MCF 10A (cell line): ENCODE measurements around the gene DNAJC16. TPM values are rescaled to one million over a fixed set of nuclear protein-coding genes. Genes with fewer than 3 reads are reported as not detected.

ENCODE experiments used
- BruUV-seq: library from RNA; stranded (reverse); fragments of 400-500 nt; replicated peaks from 2 replicates; lab custom pipeline; 2021; lab: Mats Ljungman, UMichigan
- CTCF ChIA-PET: fragments of 300-600 bp; sonication (Branson Sonifier 250); formaldehyde crosslinking; extraction: SDS; loops from one replicate; lab custom pipeline; 2021; ENCODE audit warnings: antibody characterized with exemption, inconsistent platforms; lab: Yijun Ruan, JAX
- POLR2A ChIA-PET: fragments of 300-600, 350-650 bp; sonication (Branson Sonifier 250); formaldehyde crosslinking; extraction: SDS; loops from one replicate; lab custom pipeline; 2020; ENCODE audit warnings: antibody characterized with exemption, inconsistent platforms; lab: Yijun Ruan, JAX
- DNase-seq: peaks from one replicate; pipeline ENCODE4 v3.0.0-alpha.2; 2018; ENCODE audit not compliant: unreplicated experiment
- H3K27ac Mint-ChIP-seq: one replicate; pipeline ENCODE4 v1.8.0; 2022; ENCODE audit warnings: mild to moderate bottlenecking, low read depth, mixed read lengths; ENCODE audit not compliant: unreplicated experiment
- H3K27me3 Mint-ChIP-seq: one replicate; pipeline ENCODE4 v1.8.0; 2022; ENCODE audit warnings: mixed read lengths; ENCODE audit not compliant: insufficient read depth, unreplicated experiment
- H3K36me3 Mint-ChIP-seq: one replicate; pipeline ENCODE4 v1.8.0; 2022; ENCODE audit warnings: mild to moderate bottlenecking, moderate library complexity, mixed read lengths; ENCODE audit not compliant: insufficient read depth, unreplicated experiment
- H3K4me1 Mint-ChIP-seq: one replicate; pipeline ENCODE4 v1.8.0; 2022; ENCODE audit warnings: mixed read lengths; ENCODE audit not compliant: insufficient read depth, unreplicated experiment
- H3K4me3 Mint-ChIP-seq: one replicate; pipeline ENCODE4 v1.8.0; 2022; ENCODE audit warnings: mild to moderate bottlenecking, moderate library complexity, mixed read lengths; ENCODE audit not compliant: unreplicated experiment
- H3K9me3 Mint-ChIP-seq: one replicate; pipeline ENCODE4 v1.8.0; 2022; ENCODE audit warnings: mixed read lengths; ENCODE audit not compliant: unreplicated experiment
- CTCF ChIP-seq: fragments of 200-600 bp; IDR thresholded peaks from one replicate; pipeline ENCODE4 v1.8.0; 2022; ENCODE audit warnings: antibody characterized with exemption, mild to moderate bottlenecking; ENCODE audit not compliant: unreplicated experiment
- intact Hi-C: fragments of 100-400 bp; cut with micrococcal nuclease; formaldehyde crosslinking; loops from 2 replicates; pipeline ENCODE4 v1.14.1; 2022
- total RNA-seq: library from RNA; stranded (reverse); gene quantifications from 2 replicates; pipeline ENCODE4 v1.2.3, GENCODE V29; 2022

DNAJC16 gene
- total RNA-seq, 1 experiment from 2014 or later, result 17.2 TPM

GRCh38 chr1:15574741-15575140, 48.1 kb downstream of the DNAJC16 start:
- Mint-ChIP-seq H3K36me3 (peaks cover 27% of the 10 kb centered on the region), H3K9me3 (no peaks in the 10 kb centered on the region), H3K27ac (no peak overlapping the region), H3K4me3 (no peak overlapping the region), H3K27me3 (no peaks in the 10 kb centered on the region), H3K4me1 (no peaks in the 10 kb centered on the region)
- no peak for DNase-seq
- ChIA-PET POLR2A (interaction anchor here (0.6 kb wide), 1 partner anchor 111 kb away, joined by 5 read pairs; no protein-coding TSS in a partner anchor), CTCF (no interaction called here)
- intact Hi-C loops, result no loop called here
- TF ChIP-seq CTCF, result no peak
- BruUV-seq, result no TSS peak

GRCh38 chr1:15575549-15576150, 49.0 kb downstream of the DNAJC16 start:
- ChIA-PET POLR2A (interaction anchor here (0.6 kb wide), 1 partner anchor 14 kb away, joined by 3 read pairs; no protein-coding TSS in a partner anchor), CTCF (interaction anchor here (0.6 kb wide), 2 partner anchors 215 to 435 kb away, joined by 3 read pairs; no protein-coding TSS in a partner anchor)
- no peak overlapping the region for H3K27ac Mint-ChIP-seq
- intact Hi-C loops, result no loop called here
- H3K9me3 Mint-ChIP-seq, result no peaks in the 10 kb centered on the region
- H3K4me1 Mint-ChIP-seq, result no peaks in the 10 kb centered on the region
- no peak overlapping the region for H3K4me3 Mint-ChIP-seq
- no peak for DNase-seq
- TF ChIP-seq CTCF, result no peak
- no peaks in the 10 kb centered on the region for H3K27me3 Mint-ChIP-seq
- peaks cover 18% of the 10 kb centered on the region for H3K36me3 Mint-ChIP-seq
- BruUV-seq, result no TSS peak

GRCh38 chr1:15577691-15578090, 51.0 kb downstream of the DNAJC16 start:
- Mint-ChIP-seq H3K36me3 (peaks cover 3% of the 10 kb centered on the region), H3K4me1 (no peaks in the 10 kb centered on the region), H3K27me3 (no peaks in the 10 kb centered on the region), H3K27ac (no peak overlapping the region), H3K9me3 (no peaks in the 10 kb centered on the region), H3K4me3 (no peak overlapping the region)
- ChIA-PET CTCF (no interaction called here), POLR2A (interaction anchor here (0.6 to 1.2 kb wide), 2 partner anchors 18 to 41 kb away, joined by 3 to 4 read pairs; no protein-coding TSS in a partner anchor)
- DNase-seq, result no peak
- no peak for TF ChIP-seq CTCF
- no TSS peak for BruUV-seq
- intact Hi-C loops, result no loop called here

GRCh38 chr1:15578921-15579682, 52.5 kb downstream of the DNAJC16 start:
- H3K4me3 Mint-ChIP-seq, result no peak overlapping the region
- no peaks in the 10 kb centered on the region for H3K27me3 Mint-ChIP-seq
- DNase-seq, result no peak
- H3K27ac Mint-ChIP-seq, result no peak overlapping the region
- no TSS peak for BruUV-seq
- ChIA-PET POLR2A (interaction anchor here (0.5 to 0.9 kb wide), 2 partner anchors 12 to 63 kb away, joined by 4 read pairs; no protein-coding TSS in a partner anchor), CTCF (interaction anchor here (0.6 kb wide), 2 partner anchors 16 to 141 kb away, joined by 3 to 5 read pairs; no protein-coding TSS in a partner anchor)
- no peaks in the 10 kb centered on the region for H3K9me3 Mint-ChIP-seq
- intact Hi-C loops, result no loop called here
- H3K4me1 Mint-ChIP-seq, result no peaks in the 10 kb centered on the region
- TF ChIP-seq CTCF, result no peak
- H3K36me3 Mint-ChIP-seq, result no peaks in the 10 kb centered on the region
